ENCODE results near the gene HAPLN2.
"Not testable (repeated sequence)": the region's sequence is repeated elsewhere in the genome, so short reads cannot be mapped to it uniquely, and the experiment has no call there.

The HAPLN2 gene

DNA sequence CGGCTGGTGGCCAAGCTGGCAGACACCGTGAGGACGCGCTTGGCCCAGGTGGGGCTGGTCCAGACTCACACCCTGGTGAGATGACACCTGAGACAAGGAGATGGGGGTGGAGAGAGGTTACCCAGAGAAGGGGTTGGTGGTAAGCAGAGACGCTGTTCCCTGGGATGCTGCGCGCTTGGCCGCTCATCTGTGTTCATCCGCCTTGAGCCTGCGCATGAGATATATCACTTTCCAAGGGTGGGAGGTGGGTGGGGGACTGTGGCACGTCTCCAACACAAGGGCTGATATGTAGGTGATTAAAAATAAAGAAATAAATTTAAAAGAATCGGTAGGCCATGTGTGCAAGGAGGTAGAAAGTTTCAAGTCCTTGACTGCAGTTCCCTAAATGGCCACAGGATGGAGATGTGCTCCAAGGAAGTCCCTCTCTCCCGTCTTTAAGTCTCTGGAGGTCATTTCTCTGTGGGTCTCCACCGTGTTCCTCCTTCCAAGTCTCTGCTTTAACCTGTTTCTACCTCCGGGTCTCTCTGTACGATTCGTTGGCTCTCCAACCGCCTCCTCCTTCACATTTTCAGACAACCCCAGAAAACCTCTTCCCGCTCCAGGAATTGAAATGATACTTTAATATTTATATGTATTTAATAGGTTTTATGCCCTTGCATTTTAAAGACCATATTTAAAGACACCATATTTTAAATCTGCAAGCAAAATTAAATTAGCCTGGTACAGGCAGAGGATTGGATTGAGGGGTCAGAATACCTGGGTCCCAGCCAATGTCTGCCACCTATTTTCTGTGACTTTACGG, 35.2 kb upstream of the HAPLN2 start:
- no peak overlapping the region for H3K4me3 ChIP-seq (ENCODE audit: low read depth, low read length)
- no peaks in the 10 kb centered on the region for H3K27me3 ChIP-seq
- TF ChIP-seq, protein P1, sequence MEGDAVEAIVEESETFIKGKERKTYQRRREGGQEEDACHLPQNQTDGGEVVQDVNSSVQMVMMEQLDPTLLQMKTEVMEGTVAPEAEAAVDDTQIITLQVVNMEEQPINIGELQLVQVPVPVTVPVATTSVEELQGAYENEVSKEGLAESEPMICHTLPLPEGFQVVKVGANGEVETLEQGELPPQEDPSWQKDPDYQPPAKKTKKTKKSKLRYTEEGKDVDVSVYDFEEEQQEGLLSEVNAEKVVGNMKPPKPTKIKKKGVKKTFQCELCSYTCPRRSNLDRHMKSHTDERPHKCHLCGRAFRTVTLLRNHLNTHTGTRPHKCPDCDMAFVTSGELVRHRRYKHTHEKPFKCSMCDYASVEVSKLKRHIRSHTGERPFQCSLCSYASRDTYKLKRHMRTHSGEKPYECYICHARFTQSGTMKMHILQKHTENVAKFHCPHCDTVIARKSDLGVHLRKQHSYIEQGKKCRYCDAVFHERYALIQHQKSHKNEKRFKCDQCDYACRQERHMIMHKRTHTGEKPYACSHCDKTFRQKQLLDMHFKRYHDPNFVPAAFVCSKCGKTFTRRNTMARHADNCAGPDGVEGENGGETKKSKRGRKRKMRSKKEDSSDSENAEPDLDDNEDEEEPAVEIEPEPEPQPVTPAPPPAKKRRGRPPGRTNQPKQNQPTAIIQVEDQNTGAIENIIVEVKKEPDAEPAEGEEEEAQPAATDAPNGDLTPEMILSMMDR (IDR thresholded peaks at IDR 0.05; ENCODE audit: low read depth, low read length): peak; percentile 98
- no peaks in the 10 kb centered on the region for H3K36me3 ChIP-seq
- peak; percentile 74 for DNase-seq
- H3K9me3 ChIP-seq: no peaks in the 10 kb centered on the region
- peaks cover 19% of the 10 kb centered on the region for H3K4me1 ChIP-seq

DNA sequence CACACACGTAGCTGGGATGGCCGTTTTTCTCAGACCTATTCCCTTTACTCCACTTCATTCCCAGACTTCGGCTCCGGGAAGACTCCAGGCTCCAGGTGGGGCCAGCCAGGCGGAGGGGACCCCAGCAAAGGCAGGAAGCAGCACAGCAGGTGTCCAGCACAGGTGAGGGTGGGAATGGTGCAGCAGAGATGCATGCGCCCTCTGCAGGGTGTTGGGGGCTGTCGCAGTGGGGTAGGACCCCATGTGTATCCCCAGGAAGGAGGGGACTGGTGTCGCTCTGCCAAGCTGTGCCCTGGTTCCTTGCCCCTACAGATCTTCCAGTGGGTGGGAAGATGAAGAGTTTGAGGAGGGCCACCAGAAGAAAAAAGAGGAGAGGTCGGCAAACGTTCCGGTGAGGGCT, 34.4 kb upstream of the HAPLN2 start:
- TF ChIP-seq, protein P1 (IDR thresholded peaks at IDR 0.05; ENCODE audit: low read depth, low read length): peak; percentile 62
- peaks cover 19% of the 10 kb centered on the region for H3K4me1 ChIP-seq
- no peaks in the 10 kb centered on the region for H3K27me3 ChIP-seq
- H3K36me3 ChIP-seq: no peaks in the 10 kb centered on the region
- no peak overlapping the region for H3K4me3 ChIP-seq (ENCODE audit: low read depth, low read length)
- H3K9me3 ChIP-seq: no peaks in the 10 kb centered on the region
- DNase-seq: peak; percentile 38

- H3K36me3 ChIP-seq: no peaks in the 10 kb centered on the region
- H3K4me1 ChIP-seq: peaks cover 19% of the 10 kb centered on the region
- H3K9me3 ChIP-seq: no peaks in the 10 kb centered on the region
- TF ChIP-seq, protein P1 (IDR thresholded peaks at IDR 0.05; ENCODE audit: low read depth, low read length): no peak
- DNase-seq: no peak
- no peaks in the 10 kb centered on the region for H3K27me3 ChIP-seq
- H3K4me3 ChIP-seq (ENCODE audit: low read depth, low read length): no peak overlapping the region
Observed at GRCh38 chr1:156586323-156586722, 32.9 kb upstream of the HAPLN2 start.

DNA sequence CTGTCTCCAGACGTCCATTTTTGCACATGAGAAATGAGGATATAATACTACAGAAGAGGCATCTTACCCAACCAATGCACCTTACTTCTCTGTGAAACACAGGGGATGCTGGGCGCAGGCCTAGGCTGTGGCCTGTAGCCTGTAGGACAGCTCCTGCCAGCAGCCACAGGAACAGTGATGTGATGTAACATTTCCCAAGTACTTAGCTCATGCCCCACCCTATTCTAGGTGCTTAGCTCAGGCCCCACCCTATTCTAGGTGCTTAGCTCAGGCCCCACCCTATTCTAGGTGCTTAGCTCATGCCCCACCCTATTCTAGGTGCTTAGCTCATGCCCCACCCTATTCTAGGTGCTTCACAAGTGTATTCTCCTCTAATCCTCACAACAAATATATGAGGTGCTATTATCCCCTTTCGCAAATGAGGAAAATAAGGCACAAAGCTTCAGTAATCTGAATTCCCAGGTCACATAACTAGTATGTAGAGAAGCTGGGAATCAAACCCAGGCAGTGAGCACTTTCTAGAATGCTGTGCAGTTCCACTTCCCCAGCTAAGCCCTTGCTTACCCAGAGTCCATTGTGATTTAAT, 32.2 kb upstream of the HAPLN2 start:
- no peaks in the 10 kb centered on the region for H3K27me3 ChIP-seq
- TF ChIP-seq, protein P1 (IDR thresholded peaks at IDR 0.05; ENCODE audit: low read depth, low read length): no peak
- no peak for DNase-seq
- no peaks in the 10 kb centered on the region for H3K36me3 ChIP-seq
- peaks cover 19% of the 10 kb centered on the region for H3K4me1 ChIP-seq
- no peaks in the 10 kb centered on the region for H3K9me3 ChIP-seq
- H3K4me3 ChIP-seq (ENCODE audit: low read depth, low read length): no peak overlapping the region

- H3K36me3 ChIP-seq; H3K9me3 ChIP-seq; H3K27me3 ChIP-seq; DNase-seq; H3K4me3 ChIP-seq (ENCODE audit: low read depth, low read length): not testable (repeated sequence)
- H3K4me1 ChIP-seq: peaks cover 16% of the 10 kb centered on the region
Observed at GRCh38 chr1:156587927-156588326, 31.3 kb upstream of the HAPLN2 start.

- H3K36me3 ChIP-seq: peaks cover 24% of the 10 kb centered on the region
- TF ChIP-seq, protein P1 (IDR thresholded peaks at IDR 0.05; ENCODE audit: low read depth, low read length): no peak
- H3K4me3 ChIP-seq (ENCODE audit: low read depth, low read length): no peak overlapping the region
- peaks cover 3% of the 10 kb centered on the region for H3K4me1 ChIP-seq
- no peaks in the 10 kb centered on the region for H3K9me3 ChIP-seq
- no peak for DNase-seq
- H3K27me3 ChIP-seq: no peaks in the 10 kb centered on the region
Observed at GRCh38 chr1:156589546-156589945, 29.7 kb upstream of the HAPLN2 start.

Measured in BE2C (cell line).